NB4 (cell line): ENCODE results near the gene ZBTB20.

Source experiments
- DNase-seq: peaks from one replicate; pipeline ENCODE4 v3.0.0; 2010; ENCODE audit warnings: low read depth
- H3K4me3 ChIP-seq: one replicate; pipeline ENCODE4 v1.5.1; 2011; ENCODE audit warnings: mild to moderate bottlenecking, low read depth, low read length, moderate library complexity
- CTCF ChIP-seq: IDR thresholded peaks from one replicate; pipeline ENCODE4 v1.5.1; 2012; ENCODE audit warnings: low read depth, low read length
- MAX ChIP-seq: IDR thresholded peaks from 2 replicates; pipeline ENCODE4 v1.6.1; 2011; ENCODE audit warnings: low read depth, low read length
- MYC ChIP-seq: IDR thresholded peaks from 2 replicates; pipeline ENCODE4 v1.6.1; 2011; ENCODE audit warnings: low read depth, low read length
- POLR2A ChIP-seq: IDR thresholded peaks from 2 replicates; pipeline ENCODE4 v1.6.1; 2011; ENCODE audit warnings: mild to moderate bottlenecking; ENCODE audit not compliant: insufficient read length; ENCODE audit errors: extremely low read depth

ZBTB20 gene

DNA sequence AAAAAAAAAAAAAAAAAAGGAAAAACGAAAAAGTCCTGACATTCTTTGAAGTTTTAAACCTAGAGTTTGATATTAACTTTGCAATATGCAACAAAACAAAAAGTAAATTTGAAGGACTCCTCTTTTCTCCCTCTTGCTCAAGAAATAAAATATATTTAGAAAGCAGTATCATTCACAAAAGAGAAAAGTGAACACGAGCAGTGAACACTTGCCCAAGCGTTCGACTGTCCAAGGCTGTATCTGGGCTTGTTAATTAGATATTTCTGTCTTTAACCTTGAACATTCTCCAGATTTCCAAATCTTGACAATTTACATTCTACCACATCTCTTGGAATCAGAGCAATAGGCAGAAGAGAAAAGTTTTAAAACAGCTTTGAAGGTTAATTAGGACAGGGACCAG, 495.5 kb downstream of the ZBTB20 start:
- no peak for DNase-seq
- H3K4me3 ChIP-seq: no peak overlapping the region
- TF ChIP-seq MYC (no peak), MAX (no peak)

- H3K4me3 ChIP-seq: no peak overlapping the region
- DNase-seq: no peak
- no peak for TF ChIP-seq POLR2A
- no peak for TF ChIP-seq CTCF
- no peak for TF ChIP-seq MYC
- TF ChIP-seq MAX: no peak
Measured at GRCh38 chr3:114650808-114651207, 496.3 kb downstream of the ZBTB20 start.

GRCh38 chr3:114649331-114649730, 497.8 kb downstream of the ZBTB20 start:
- TF ChIP-seq MAX (no peak), CTCF (no peak), POLR2A (no peak), MYC (no peak)
- H3K4me3 ChIP-seq: no peak overlapping the region
- peak; percentile 1 for DNase-seq

- no peak for TF ChIP-seq MYC
- TF ChIP-seq POLR2A: no peak
- TF ChIP-seq MAX: no peak
- no peak for TF ChIP-seq CTCF
- no peak for DNase-seq
- no peak overlapping the region for H3K4me3 ChIP-seq
Measured at GRCh38 chr3:114646526-114646925, 500.6 kb downstream of the ZBTB20 start.

GRCh38 chr3:114645392-114645791, 501.7 kb downstream of the ZBTB20 start:
- H3K4me3 ChIP-seq: no peak overlapping the region
- no peak for DNase-seq
- TF ChIP-seq MYC (no peak), CTCF (no peak), POLR2A (no peak), MAX (no peak)

DNA sequence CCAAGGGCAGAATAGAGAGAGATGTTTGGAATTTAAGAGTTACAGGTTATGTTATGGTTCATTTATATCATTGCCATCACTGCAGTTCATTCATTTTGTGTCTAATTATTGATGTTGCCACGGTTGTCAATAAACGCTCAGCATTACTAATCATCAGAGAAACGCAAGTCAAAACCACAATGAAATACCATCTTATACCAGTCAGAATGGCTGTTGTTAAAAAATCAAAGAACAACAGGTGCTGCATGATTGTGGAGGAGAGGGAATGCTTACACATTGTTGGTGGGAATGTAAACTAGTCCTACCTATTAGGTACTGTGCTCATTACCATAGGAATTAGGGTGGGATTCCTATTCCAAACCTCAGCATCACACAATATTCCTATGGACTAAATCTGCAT, 502.7 kb downstream of the ZBTB20 start:
- TF ChIP-seq POLR2A: no peak
- no peak for TF ChIP-seq CTCF
- TF ChIP-seq MYC: no peak
- no peak for TF ChIP-seq MAX
- no peak overlapping the region for H3K4me3 ChIP-seq
- no peak for DNase-seq
